GM10266 (cell line): ENCODE results near the gene HSD17B3.

ENCODE experiments used
- DNase-seq: peaks from one replicate; pipeline ENCODE4 v3.0.0; 2012; ENCODE audit errors: extremely low spot score
- TF ChIP-seq, protein P1 (sequence below): IDR thresholded peaks from 2 replicates; pipeline ENCODE4 v1.5.1; 2012; ENCODE audit warnings: mild to moderate bottlenecking, low read depth; ENCODE audit not compliant: control insufficient read depth, insufficient read depth; ENCODE audit errors: missing control alignments

The HSD17B3 gene

DNA sequence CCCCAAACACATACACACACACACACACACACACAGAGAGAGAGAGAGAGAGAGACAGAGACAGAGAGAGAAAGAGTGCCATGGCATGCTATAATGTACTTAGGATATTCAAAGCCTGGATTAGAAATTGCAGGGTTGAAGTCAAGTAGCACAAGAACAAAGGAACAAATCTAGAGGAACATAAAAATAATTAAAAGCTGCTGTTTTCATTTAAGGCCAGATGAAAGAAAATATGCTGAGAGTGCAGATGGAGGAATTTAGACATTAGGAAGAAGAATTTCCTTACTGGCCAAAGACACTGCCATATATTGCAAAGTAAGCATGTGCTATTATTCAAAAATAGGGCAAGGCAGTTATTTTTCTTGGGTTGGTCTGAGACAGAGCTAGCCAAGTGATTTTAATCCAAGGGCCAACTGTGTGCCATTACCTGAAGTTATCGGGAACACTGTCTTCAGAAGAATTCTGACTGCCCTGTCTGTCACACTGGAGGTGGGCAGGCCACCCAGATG lies 31.7 kb downstream of the HSD17B3 start:
- DNase-seq = no peak

DNA sequence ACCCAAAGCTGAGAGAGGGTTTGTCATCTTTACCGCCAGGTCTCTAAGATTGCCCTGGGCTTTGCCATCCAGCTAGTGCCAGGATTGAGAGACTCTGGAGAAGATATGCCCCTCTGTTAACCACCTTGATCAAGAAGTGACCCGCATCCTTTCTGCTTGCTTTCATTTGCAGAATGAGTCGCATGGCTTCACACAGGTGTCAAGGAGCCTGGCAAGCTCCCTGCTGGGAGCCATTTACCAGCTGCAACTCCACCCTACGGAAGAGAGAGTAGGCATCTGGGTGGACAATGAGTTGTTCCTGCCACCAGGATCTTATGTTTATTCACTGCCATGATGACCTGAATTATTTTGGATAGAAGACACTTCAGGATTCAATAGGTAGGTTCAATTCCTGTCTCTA lies 43.0 kb downstream of the HSD17B3 start:
- no peak for DNase-seq
- TF ChIP-seq, protein P1, sequence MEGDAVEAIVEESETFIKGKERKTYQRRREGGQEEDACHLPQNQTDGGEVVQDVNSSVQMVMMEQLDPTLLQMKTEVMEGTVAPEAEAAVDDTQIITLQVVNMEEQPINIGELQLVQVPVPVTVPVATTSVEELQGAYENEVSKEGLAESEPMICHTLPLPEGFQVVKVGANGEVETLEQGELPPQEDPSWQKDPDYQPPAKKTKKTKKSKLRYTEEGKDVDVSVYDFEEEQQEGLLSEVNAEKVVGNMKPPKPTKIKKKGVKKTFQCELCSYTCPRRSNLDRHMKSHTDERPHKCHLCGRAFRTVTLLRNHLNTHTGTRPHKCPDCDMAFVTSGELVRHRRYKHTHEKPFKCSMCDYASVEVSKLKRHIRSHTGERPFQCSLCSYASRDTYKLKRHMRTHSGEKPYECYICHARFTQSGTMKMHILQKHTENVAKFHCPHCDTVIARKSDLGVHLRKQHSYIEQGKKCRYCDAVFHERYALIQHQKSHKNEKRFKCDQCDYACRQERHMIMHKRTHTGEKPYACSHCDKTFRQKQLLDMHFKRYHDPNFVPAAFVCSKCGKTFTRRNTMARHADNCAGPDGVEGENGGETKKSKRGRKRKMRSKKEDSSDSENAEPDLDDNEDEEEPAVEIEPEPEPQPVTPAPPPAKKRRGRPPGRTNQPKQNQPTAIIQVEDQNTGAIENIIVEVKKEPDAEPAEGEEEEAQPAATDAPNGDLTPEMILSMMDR = no peak

More for the DNA sequence above, 31.7 kb downstream of the HSD17B3 start:
- TF ChIP-seq, protein P1 = no peak

DNA sequence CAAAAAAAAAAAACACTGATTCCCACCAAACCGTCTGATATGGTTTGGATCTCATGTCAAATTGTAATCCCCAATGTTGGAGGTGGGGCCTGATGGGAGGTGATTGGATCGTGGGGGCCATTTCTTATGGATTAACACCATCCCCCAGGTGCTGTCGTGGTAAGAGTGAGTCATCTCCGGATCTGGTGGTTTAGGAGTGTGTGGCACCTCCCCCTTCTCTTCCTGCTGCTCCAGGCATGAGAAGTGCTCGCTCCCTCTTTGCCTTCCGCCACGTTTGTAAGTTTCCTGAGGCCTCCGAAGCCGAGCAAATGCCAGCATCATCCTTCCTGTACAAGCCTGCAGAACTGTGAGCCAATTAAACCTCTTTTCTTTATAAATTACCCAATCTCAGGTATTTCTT lies 45.2 kb downstream of the HSD17B3 start:
- TF ChIP-seq, protein P1 = no peak
- DNase-seq = no peak

DNA sequence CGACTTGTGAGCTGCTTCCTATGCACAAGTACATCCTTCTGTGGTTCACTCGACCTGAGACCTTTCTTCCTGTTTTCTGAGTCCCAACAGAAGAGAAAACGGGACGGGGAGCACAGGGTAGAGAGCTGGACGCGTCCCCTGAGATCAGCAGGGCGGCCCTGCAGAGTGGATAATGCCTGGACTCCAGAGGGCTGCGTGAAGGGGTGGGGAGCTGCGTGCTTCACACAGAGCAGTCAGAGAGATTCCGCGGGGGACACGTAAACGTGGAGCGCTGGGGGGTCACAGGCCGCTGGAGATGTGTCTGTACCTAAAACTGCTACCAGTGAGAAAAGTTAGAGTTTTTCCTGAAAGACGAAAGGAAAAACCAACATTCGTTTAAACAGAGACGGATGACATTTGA lies 46.3 kb downstream of the HSD17B3 start:
- TF ChIP-seq, protein P1 = no peak
- no peak for DNase-seq

DNA sequence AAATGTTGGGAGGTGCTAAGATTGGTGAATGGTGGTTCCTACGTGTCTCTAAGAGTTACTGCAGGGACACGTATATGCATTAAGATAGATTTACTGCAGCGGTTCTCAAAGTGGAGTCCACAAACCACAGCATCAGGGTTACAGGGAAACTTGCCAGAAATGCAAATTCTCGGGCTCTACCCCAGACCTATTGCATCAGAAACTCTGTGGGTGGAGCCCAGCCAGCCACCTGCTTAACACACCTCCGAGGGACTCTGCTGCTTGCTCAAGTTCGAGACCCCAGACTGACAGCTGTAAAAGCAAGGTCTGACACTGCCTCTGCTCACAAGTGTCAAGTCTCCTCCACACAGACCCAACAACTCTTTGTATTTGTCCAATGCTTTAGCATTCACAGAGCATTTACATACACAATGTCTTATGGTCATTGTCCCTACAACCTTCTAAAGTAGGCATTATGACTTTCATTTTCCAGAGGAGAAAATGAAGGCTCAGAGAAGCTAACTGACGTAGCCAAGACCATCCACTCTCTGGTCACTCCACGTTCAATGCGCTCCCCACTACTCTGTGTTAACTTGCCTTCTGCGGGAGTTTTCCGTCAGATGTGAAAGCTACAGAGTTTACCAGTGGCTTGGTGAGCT lies 48.8 kb downstream of the HSD17B3 start:
- DNase-seq = no peak
- TF ChIP-seq, protein P1 = no peak

DNA sequence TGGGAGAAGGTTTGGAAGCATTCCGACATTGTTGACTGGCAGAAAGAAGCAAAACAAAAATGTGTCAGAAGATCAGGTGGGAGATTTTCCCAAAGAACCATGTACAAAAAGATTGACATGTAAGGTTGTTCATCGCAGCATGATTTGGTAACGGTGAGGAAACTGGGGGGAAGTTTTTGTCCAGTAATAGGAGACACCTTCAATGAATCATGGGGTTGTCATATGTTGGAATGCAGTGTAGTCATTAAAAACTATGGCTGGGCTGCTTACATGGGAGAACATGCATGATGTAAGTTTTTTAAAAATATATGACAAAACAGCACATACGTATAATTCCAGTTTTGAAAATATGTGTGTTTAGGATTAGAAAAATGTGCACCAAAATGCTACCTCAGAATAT lies 50.5 kb downstream of the HSD17B3 start:
- DNase-seq = no peak
- TF ChIP-seq, protein P1 = no peak

DNA sequence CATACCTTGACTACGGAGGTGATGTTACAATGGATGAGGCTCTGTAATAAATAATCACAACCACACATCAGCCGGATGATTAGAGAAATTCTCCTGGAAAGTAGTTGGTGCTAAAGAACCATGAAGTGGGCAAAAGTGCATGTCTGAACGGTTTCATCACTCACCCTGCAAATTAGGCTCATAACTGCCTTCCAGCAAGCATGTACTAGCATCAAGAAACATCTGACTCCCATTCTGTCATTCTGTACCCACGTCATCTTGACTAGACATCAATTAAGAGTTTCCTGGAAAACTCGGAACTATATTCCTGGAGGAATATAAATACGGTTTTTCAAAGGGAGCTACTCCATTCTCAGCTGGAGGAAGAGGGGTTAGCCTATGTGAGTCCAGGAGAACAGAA lies 52.2 kb downstream of the HSD17B3 start:
- DNase-seq = no peak
- TF ChIP-seq, protein P1 = no peak
